B cell (primary cell): ENCODE measurements around the gene LRRIQ3. TPM values are rescaled to one million over a fixed set of nuclear protein-coding genes. Genes with fewer than 3 reads are reported as not detected.

ENCODE experiments used
- ATAC-seq: fragments of 200-7000 bp; cut with Tn5 transposase; one replicate; pipeline ENCODE4 v1.10.0; 2021; ENCODE audit warnings: low read depth, mild to moderate bottlenecking, moderate number of reproducible peaks, moderate library complexity
- CTCF ChIA-PET: fragments of 350-600 bp; sonication (Branson Sonifier 250); formaldehyde crosslinking; loops from one replicate; lab custom pipeline; 2021; ENCODE audit warnings: antibody characterized with exemption, inconsistent platforms; lab: Charles Lee
- POLR2A ChIA-PET: fragments of 350-600 bp; sonication (Branson Sonifier 250); formaldehyde crosslinking; loops from one replicate; lab custom pipeline; 2021; ENCODE audit warnings: antibody characterized with exemption; lab: Charles Lee
- DNase-seq: peaks from one replicate; pipeline ENCODE4 v3.0.0; 2013
- H2AFZ ChIP-seq: 2 replicates; pipeline ENCODE4 v1.6.1; 2012; ENCODE audit warnings: mild to moderate bottlenecking, low read depth, low read length; ENCODE audit not compliant: insufficient read depth, poor library complexity, severe bottlenecking
- H3K27ac ChIP-seq, 2 donors: 1 replicate in 1 of 2; 2 replicates in 1 of 2; pipeline ENCODE4 v1.5.1; 2012 to 2013; ENCODE audit warnings: low read length in 2 of 2, mild to moderate bottlenecking in 2 of 2, moderate library complexity in 1 of 2
- H3K27me3 ChIP-seq, 4 experiments: fragments of 200-600 bp in 1 of 4; sonication (generic) in 1 of 4; replicated peaks in 1 of 4; 1 replicate in 2 of 4; 2 replicates in 2 of 4; pipeline versions ENCODE4 v1.6.1 to v1.7.0; 2013 to 2016; ENCODE audit warnings: low read length in 3 of 4, mild to moderate bottlenecking in 2 of 4, mixed read lengths in 1 of 4, moderate library complexity in 1 of 4; ENCODE audit not compliant: insufficient read depth in 4 of 4, control insufficient read depth in 3 of 4; ENCODE audit errors: control extremely low read depth in 1 of 4
- H3K36me3 ChIP-seq, 2 experiments: replicated peaks in 1 of 2; 1 replicate in 1 of 2; 2 replicates in 1 of 2; pipeline versions ENCODE4 v1.6.1 to v1.7.1; 2013; ENCODE audit warnings: low read length in 1 of 2; ENCODE audit not compliant: insufficient read depth in 2 of 2, control insufficient read depth in 1 of 2; ENCODE audit errors: control extremely low read depth in 1 of 2, extremely low read depth in 1 of 2
- H3K4me1 ChIP-seq, 2 donors: fragments of 200-600 bp in 1 of 2; sonication (generic) in 1 of 2; 1 replicate in 1 of 2; 2 replicates in 1 of 2; pipeline versions ENCODE4 v1.5.1 to v1.6.1; 2013 to 2017; ENCODE audit warnings: low read length in 2 of 2; ENCODE audit not compliant: control insufficient read depth in 2 of 2, insufficient read depth in 2 of 2
- H3K4me2 ChIP-seq: replicated peaks from 2 replicates; pipeline ENCODE3; 2012; ENCODE audit warnings: mild to moderate bottlenecking, low read depth, low read length; ENCODE audit not compliant: poor library complexity, severe bottlenecking
- H3K4me3 ChIP-seq, 5 experiments: fragments of 200-600 bp in 1 of 5; sonication (generic) in 1 of 5; 1 replicate in 3 of 5; 2 replicates in 2 of 5; pipeline versions ENCODE4 v1.5.1 to v1.7.0; 2011 to 2016; ENCODE audit warnings: low read length in 4 of 5, mild to moderate bottlenecking in 4 of 5, low read depth in 2 of 5, control low read depth in 1 of 5, moderate library complexity in 1 of 5; ENCODE audit not compliant: insufficient read depth in 1 of 5; ENCODE audit errors: control extremely low read depth in 1 of 5, extremely low read depth in 1 of 5
- H3K79me2 ChIP-seq: fragments of 200-600 bp; sonication (generic); one replicate; pipeline ENCODE4 v1.6.0; 2016; ENCODE audit warnings: low read length; ENCODE audit not compliant: control insufficient read depth, insufficient read depth
- H3K9ac ChIP-seq: fragments of 200-600 bp; sonication (generic); 2 replicates; pipeline ENCODE4 v1.6.1; 2017; ENCODE audit warnings: mild to moderate bottlenecking, low read length, moderate library complexity
- H3K9me3 ChIP-seq, 3 donors: one replicate each; pipeline versions ENCODE4 v1.6.1 to v1.7.1; 2013; ENCODE audit warnings: low read length in 2 of 3; ENCODE audit not compliant: control insufficient read depth in 2 of 3, insufficient read depth in 1 of 3; ENCODE audit errors: control extremely low read depth in 1 of 3
- H4K20me1 ChIP-seq: 2 replicates; pipeline ENCODE4 v1.6.0; 2012; ENCODE audit warnings: mild to moderate bottlenecking, low read length; ENCODE audit not compliant: insufficient read depth, control insufficient read depth, poor library complexity, severe bottlenecking
- H3K27ac Mint-ChIP-seq: one replicate; pipeline ENCODE4 v1.8.0; 2021; ENCODE audit warnings: mixed read lengths
- H3K27me3 Mint-ChIP-seq: one replicate; pipeline ENCODE4 v1.8.0; 2021; ENCODE audit warnings: mixed read lengths
- H3K4me1 Mint-ChIP-seq: one replicate; pipeline ENCODE4 v1.8.0; 2021; ENCODE audit warnings: mixed read lengths
- H3K4me3 Mint-ChIP-seq: one replicate; pipeline ENCODE4 v1.8.0; 2021; ENCODE audit warnings: mixed read lengths
- H3K9me3 Mint-ChIP-seq: one replicate; pipeline ENCODE4 v1.8.0; 2022; ENCODE audit warnings: mixed read lengths; ENCODE audit not compliant: insufficient read depth
- CTCF ChIP-seq: fragments of 200-600 bp; IDR thresholded peaks from one replicate; pipeline ENCODE4 v1.8.0; 2022; ENCODE audit warnings: antibody characterized with exemption, mild to moderate bottlenecking
- EZH2 ChIP-seq: IDR thresholded peaks from 2 replicates; pipeline ENCODE4 v1.6.1; 2012; ENCODE audit warnings: borderline replicate concordance, low read depth, mild to moderate bottlenecking, moderate library complexity, low read length; ENCODE audit not compliant: insufficient read depth, poor library complexity, severe bottlenecking
- WGBS: methylation state at CpG from one replicate; pipeline ENCODE4 v1.1.5; 2013; ENCODE audit warnings: missing lambda C conversion rate; ENCODE audit not compliant: insufficient coverage; 5-methylcytosine and 5-hydroxymethylcytosine counted together
- intact Hi-C: fragments of 100-400 bp; cut with micrococcal nuclease; formaldehyde crosslinking; loops from one replicate; pipeline ENCODE4 v1.10.0; 2022
- polyA plus RNA-seq: library from polyadenylated mRNA; depleted of rRNA; stranded (reverse); fragments of >200 nt; gene quantifications from 2 replicates; pipeline ENCODE4 v1.2.3, GENCODE V29; 2012
- total RNA-seq, 2 donors: library from RNA; stranded (reverse); fragments of 120-200 nt in 1 of 2; gene quantifications; 1 replicate in 1 of 2; 2 replicates in 1 of 2; pipeline versions ENCODE4 v1.2.3 to v1.2.4, GENCODE V29; 2013 to 2022

Gene LRRIQ3
- total and polyA plus RNA-seq, 2 donors (not counting 1 experiment from before 2014, with no cell fraction given) = 1.1 to 2.2 TPM

GRCh38 chr1:74215229-74215628 is 17.3 kb upstream of the LRRIQ3 start:
- no peaks in the 10 kb centered on the region for H3K36me3 ChIP-seq
- H3K9me3 ChIP-seq = no peaks in the 10 kb centered on the region
- DNase-seq (no peak), ATAC-seq (no peak)
- H3K9me3 Mint-ChIP-seq = no peaks in the 10 kb centered on the region
- H3K4me1 ChIP-seq = no peaks in the 10 kb centered on the region
- H3K27ac Mint-ChIP-seq = no peak overlapping the region
- intact Hi-C loops = no loop called here
- no peaks in the 10 kb centered on the region for H3K79me2 ChIP-seq
- no peak overlapping the region for H3K4me3 ChIP-seq
- H3K27me3 Mint-ChIP-seq = no peaks in the 10 kb centered on the region
- CTCF ChIA-PET = no interaction called here
- no peak overlapping the region for H3K4me2 ChIP-seq
- WGBS = no CpG with 5 or more reads among the region's 1 CpG
- H2AFZ ChIP-seq = no peak overlapping the region
- no peaks in the 10 kb centered on the region for H3K4me1 Mint-ChIP-seq
- POLR2A ChIA-PET = no interaction called here
- no peak overlapping the region for H3K4me3 Mint-ChIP-seq
- H4K20me1 ChIP-seq = no peaks in the 10 kb centered on the region
- no peak for TF ChIP-seq CTCF
- TF ChIP-seq EZH2 = no peak
- H3K9ac ChIP-seq = no peak overlapping the region
- H3K27me3 ChIP-seq = no peaks in the 10 kb centered on the region
- H3K27ac ChIP-seq = no peak overlapping the region

GRCh38 chr1:74205266-74205665 is 7.3 kb upstream of the LRRIQ3 start:
- Mint-ChIP-seq H3K4me1 (no peaks in the 10 kb centered on the region), H3K9me3 (no peaks in the 10 kb centered on the region), H3K4me3 (no peak overlapping the region), H3K27ac (no peak overlapping the region), H3K27me3 (no peaks in the 10 kb centered on the region)
- no peaks in the 10 kb centered on the region for H3K27me3 ChIP-seq
- H3K9ac ChIP-seq = no peak overlapping the region
- TF ChIP-seq CTCF (no peak), EZH2 (no peak)
- no peak for DNase-seq
- intact Hi-C loops = no loop called here
- H3K4me1 ChIP-seq = no peaks in the 10 kb centered on the region
- CTCF ChIA-PET = no interaction called here
- no peak overlapping the region for H2AFZ ChIP-seq
- H3K4me3 ChIP-seq = no peak overlapping the region
- ATAC-seq = no peak
- WGBS = no CpG with 5 or more reads among the region's 2 CpGs
- H3K79me2 ChIP-seq = no peaks in the 10 kb centered on the region
- no peak overlapping the region for H3K27ac ChIP-seq
- POLR2A ChIA-PET = no interaction called here
- H3K4me2 ChIP-seq = no peak overlapping the region
- peaks cover 10 to 14% of the 10 kb centered on the region in 2 experiments for H3K36me3 ChIP-seq
- H4K20me1 ChIP-seq = no peaks in the 10 kb centered on the region
- no peaks in the 10 kb centered on the region for H3K9me3 ChIP-seq
